Caco-2 (cell line): ENCODE measurements around the gene TCF7L1. TPM values are rescaled to one million over a fixed set of nuclear protein-coding genes. Genes with fewer than 3 reads are reported as not detected.

Experiments
- BruUV-seq: library from RNA; stranded (reverse); fragments of 400-500 nt; replicated peaks from 2 replicates; lab custom pipeline; 2021; lab: Mats Ljungman, UMichigan
- CTCF ChIA-PET: fragments of 300-600 bp; sonication (Branson Sonifier 250); formaldehyde crosslinking; loops from one replicate; lab custom pipeline; 2022; ENCODE audit warnings: antibody characterized with exemption; lab: Charles Lee
- POLR2A ChIA-PET: fragments of 300-600 bp; sonication (Branson Sonifier 250); formaldehyde crosslinking; loops from one replicate; lab custom pipeline; 2022; ENCODE audit warnings: antibody characterized with exemption; lab: Charles Lee
- DNase-seq, 2 experiments: peaks; one replicate each; pipeline versions ENCODE4 v3.0.0 to v3.0.0-alpha.2; 2020 to 2022
- H3K27me3 ChIP-seq: replicated peaks from 2 replicates; pipeline ENCODE4 v1.6.0; 2011; ENCODE audit warnings: low read length; ENCODE audit not compliant: control insufficient read depth, insufficient read depth
- H3K36me3 ChIP-seq: 2 replicates; pipeline ENCODE4 v1.5.1; 2011; ENCODE audit warnings: low read length; ENCODE audit not compliant: control insufficient read depth, insufficient read depth
- H3K4me1 ChIP-seq: fragments of 250-450 bp; sonication (Bioruptor Pico); 2 replicates; pipeline ENCODE4 v1.5.1; 2020; ENCODE audit warnings: mild to moderate bottlenecking
- H3K4me3 ChIP-seq: 2 replicates; pipeline ENCODE4 v1.5.1; 2011; ENCODE audit warnings: low read depth, mild to moderate bottlenecking, control low read depth, low read length
- H3K9me3 ChIP-seq: fragments of 250-450 bp; sonication (Bioruptor Pico); 2 replicates; pipeline ENCODE4 v1.5.1; 2020; ENCODE audit warnings: mild to moderate bottlenecking, moderate library complexity
- H3K27ac Mint-ChIP-seq: one replicate; pipeline ENCODE4 v1.8.0; 2022; ENCODE audit warnings: mixed read lengths; ENCODE audit not compliant: unreplicated experiment
- H3K27me3 Mint-ChIP-seq: one replicate; pipeline ENCODE4 v1.8.0; 2022; ENCODE audit warnings: mixed read lengths; ENCODE audit not compliant: insufficient read depth, unreplicated experiment
- H3K36me3 Mint-ChIP-seq: one replicate; pipeline ENCODE4 v1.8.0; 2022; ENCODE audit warnings: mild to moderate bottlenecking, mixed read lengths; ENCODE audit not compliant: insufficient read depth, unreplicated experiment
- H3K4me1 Mint-ChIP-seq: one replicate; pipeline ENCODE4 v1.8.0; 2022; ENCODE audit warnings: low read depth, mixed read lengths; ENCODE audit not compliant: unreplicated experiment
- H3K4me3 Mint-ChIP-seq: one replicate; pipeline ENCODE4 v1.8.0; 2022; ENCODE audit warnings: mild to moderate bottlenecking, moderate library complexity, mixed read lengths; ENCODE audit not compliant: unreplicated experiment
- H3K9me3 Mint-ChIP-seq: one replicate; pipeline ENCODE4 v1.8.0; 2022; ENCODE audit warnings: mixed read lengths; ENCODE audit not compliant: unreplicated experiment
- intact Hi-C: fragments of 100-400 bp; cut with micrococcal nuclease; formaldehyde crosslinking; loops from one replicate; pipeline ENCODE4 v1.10.0; 2022; ENCODE audit not compliant: unreplicated experiment
- total RNA-seq: library from RNA; stranded (reverse); gene quantifications from 2 replicates; pipeline ENCODE4 v1.2.3, GENCODE V29; 2022
- TF ChIP-seq, protein P1 (sequence below), 2 experiments: fragments of 200-600 bp in 1 of 2; IDR thresholded peaks; 1 replicate in 1 of 2; 2 replicates in 1 of 2; pipeline versions ENCODE4 v1.5.1 to v1.8.0; 2011 to 2022; ENCODE audit warnings: antibody characterized with exemption in 1 of 2, control low read depth in 1 of 2, inconsistent platforms in 1 of 2, low read depth in 1 of 2, low read length in 1 of 2, mild to moderate bottlenecking in 1 of 2, moderate library complexity in 1 of 2; ENCODE audit not compliant: insufficient read depth in 1 of 2, severe bottlenecking in 1 of 2, unreplicated experiment in 1 of 2

Gene TCF7L1
- total RNA-seq, 1 experiment from 2014 or later, result 29.0 TPM

DNA sequence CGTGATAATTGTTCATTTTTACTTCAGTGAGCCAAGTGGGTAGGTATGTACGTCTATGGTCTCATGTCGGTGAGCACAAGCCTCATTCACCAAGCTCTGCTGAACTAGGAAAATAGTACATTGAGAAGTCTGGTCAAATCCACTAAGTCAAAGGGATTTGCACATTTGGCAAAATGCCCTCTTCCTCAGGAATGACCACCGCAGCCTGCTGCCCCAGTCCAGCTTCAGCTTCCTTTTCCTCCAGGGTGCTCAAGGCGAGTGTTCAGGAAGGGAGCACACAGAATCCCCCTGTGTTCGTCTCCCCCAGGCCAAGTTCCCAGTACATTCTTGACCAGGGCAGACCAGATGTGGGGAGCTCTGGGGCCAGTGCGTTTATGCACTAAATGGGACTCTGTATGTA lies 23.0 kb downstream of the TCF7L1 start:
- Histone ChIP-seq H3K9me3 (no peaks in the 10 kb centered on the region), H3K27me3 (no peaks in the 10 kb centered on the region), H3K4me3 (no peak overlapping the region), H3K36me3 (no peaks in the 10 kb centered on the region), H3K4me1 (no peaks in the 10 kb centered on the region)
- Mint-ChIP-seq H3K9me3 (no peaks in the 10 kb centered on the region), H3K27me3 (no peaks in the 10 kb centered on the region), H3K36me3 (no peaks in the 10 kb centered on the region), H3K27ac (no peak overlapping the region), H3K4me1 (peaks cover 11% of the 10 kb centered on the region), H3K4me3 (no peak overlapping the region)
- intact Hi-C loops, result no loop called here
- POLR2A ChIA-PET, result no interaction called here
- TF ChIP-seq, protein P1, sequence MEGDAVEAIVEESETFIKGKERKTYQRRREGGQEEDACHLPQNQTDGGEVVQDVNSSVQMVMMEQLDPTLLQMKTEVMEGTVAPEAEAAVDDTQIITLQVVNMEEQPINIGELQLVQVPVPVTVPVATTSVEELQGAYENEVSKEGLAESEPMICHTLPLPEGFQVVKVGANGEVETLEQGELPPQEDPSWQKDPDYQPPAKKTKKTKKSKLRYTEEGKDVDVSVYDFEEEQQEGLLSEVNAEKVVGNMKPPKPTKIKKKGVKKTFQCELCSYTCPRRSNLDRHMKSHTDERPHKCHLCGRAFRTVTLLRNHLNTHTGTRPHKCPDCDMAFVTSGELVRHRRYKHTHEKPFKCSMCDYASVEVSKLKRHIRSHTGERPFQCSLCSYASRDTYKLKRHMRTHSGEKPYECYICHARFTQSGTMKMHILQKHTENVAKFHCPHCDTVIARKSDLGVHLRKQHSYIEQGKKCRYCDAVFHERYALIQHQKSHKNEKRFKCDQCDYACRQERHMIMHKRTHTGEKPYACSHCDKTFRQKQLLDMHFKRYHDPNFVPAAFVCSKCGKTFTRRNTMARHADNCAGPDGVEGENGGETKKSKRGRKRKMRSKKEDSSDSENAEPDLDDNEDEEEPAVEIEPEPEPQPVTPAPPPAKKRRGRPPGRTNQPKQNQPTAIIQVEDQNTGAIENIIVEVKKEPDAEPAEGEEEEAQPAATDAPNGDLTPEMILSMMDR (IDR thresholded peaks at IDR 0.05; ENCODE audit: insufficient read depth in 1 of 2, low read depth in 1 of 2, low read length in 1 of 2, severe bottlenecking in 1 of 2, unreplicated experiment in 1 of 2), result no peak
- BruUV-seq, result no TSS peak
- CTCF ChIA-PET, result no interaction called here
- no peak for DNase-seq

GRCh38 chr2:85156619-85157018 lies 23.4 kb downstream of the TCF7L1 start:
- BruUV-seq, result no TSS peak
- no peak overlapping the region for H3K4me3 ChIP-seq
- H3K9me3 ChIP-seq, result no peaks in the 10 kb centered on the region
- H3K36me3 ChIP-seq, result no peaks in the 10 kb centered on the region
- H3K36me3 Mint-ChIP-seq, result no peaks in the 10 kb centered on the region
- no peak overlapping the region for H3K27ac Mint-ChIP-seq
- CTCF ChIA-PET, result no interaction called here
- no peaks in the 10 kb centered on the region for H3K4me1 ChIP-seq
- no peak overlapping the region for H3K4me3 Mint-ChIP-seq
- no peak for DNase-seq
- H3K9me3 Mint-ChIP-seq, result no peaks in the 10 kb centered on the region
- peaks cover 16% of the 10 kb centered on the region for H3K4me1 Mint-ChIP-seq
- no peaks in the 10 kb centered on the region for H3K27me3 Mint-ChIP-seq
- intact Hi-C loops, result no loop called here
- H3K27me3 ChIP-seq, result no peaks in the 10 kb centered on the region
- TF ChIP-seq, protein P1 (IDR thresholded peaks at IDR 0.05; ENCODE audit: insufficient read depth in 1 of 2, low read depth in 1 of 2, low read length in 1 of 2, severe bottlenecking in 1 of 2, unreplicated experiment in 1 of 2), result no peak
- POLR2A ChIA-PET, result no interaction called here

DNA sequence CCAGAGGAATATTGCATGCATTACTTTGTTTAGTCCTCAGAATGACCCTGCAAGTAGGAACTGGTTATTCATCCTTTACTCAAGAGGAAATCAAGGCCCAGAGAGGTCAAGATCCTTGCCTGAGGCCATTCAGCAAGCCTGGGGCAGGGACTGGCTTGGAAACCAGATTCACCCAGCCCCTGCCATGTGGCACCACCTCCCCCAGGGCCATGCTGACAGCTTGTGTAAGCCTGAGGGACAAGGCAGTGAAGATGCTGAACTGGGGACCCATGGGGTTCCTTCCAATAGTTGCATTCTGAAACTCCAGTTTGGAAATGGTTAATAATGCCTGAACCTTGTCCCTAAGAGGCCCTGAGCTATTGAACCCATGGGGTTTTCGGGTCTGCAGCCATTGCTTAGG lies 24.2 kb downstream of the TCF7L1 start:
- TF ChIP-seq, protein P1 (IDR thresholded peaks at IDR 0.05; ENCODE audit: insufficient read depth in 1 of 2, low read depth in 1 of 2, low read length in 1 of 2, severe bottlenecking in 1 of 2, unreplicated experiment in 1 of 2), result no peak
- intact Hi-C loops, result no loop called here
- H3K9me3 Mint-ChIP-seq, result no peaks in the 10 kb centered on the region
- H3K36me3 ChIP-seq, result no peaks in the 10 kb centered on the region
- DNase-seq, result no peak
- CTCF ChIA-PET, result no interaction called here
- no peak overlapping the region for H3K4me3 ChIP-seq
- peaks cover 18% of the 10 kb centered on the region for H3K4me1 Mint-ChIP-seq
- no peaks in the 10 kb centered on the region for H3K9me3 ChIP-seq
- H3K4me3 Mint-ChIP-seq, result no peak overlapping the region
- H3K4me1 ChIP-seq, result no peaks in the 10 kb centered on the region
- no peak overlapping the region for H3K27ac Mint-ChIP-seq
- no peaks in the 10 kb centered on the region for H3K27me3 ChIP-seq
- H3K36me3 Mint-ChIP-seq, result no peaks in the 10 kb centered on the region
- POLR2A ChIA-PET, result no interaction called here
- BruUV-seq, result no TSS peak
- no peaks in the 10 kb centered on the region for H3K27me3 Mint-ChIP-seq
